ENCODE results near the gene COL8A1.
"Not testable (repeated sequence)": the region's sequence is repeated elsewhere in the genome, so short reads cannot be mapped to it uniquely, and the experiment has no call there.

Gene COL8A1

DNA sequence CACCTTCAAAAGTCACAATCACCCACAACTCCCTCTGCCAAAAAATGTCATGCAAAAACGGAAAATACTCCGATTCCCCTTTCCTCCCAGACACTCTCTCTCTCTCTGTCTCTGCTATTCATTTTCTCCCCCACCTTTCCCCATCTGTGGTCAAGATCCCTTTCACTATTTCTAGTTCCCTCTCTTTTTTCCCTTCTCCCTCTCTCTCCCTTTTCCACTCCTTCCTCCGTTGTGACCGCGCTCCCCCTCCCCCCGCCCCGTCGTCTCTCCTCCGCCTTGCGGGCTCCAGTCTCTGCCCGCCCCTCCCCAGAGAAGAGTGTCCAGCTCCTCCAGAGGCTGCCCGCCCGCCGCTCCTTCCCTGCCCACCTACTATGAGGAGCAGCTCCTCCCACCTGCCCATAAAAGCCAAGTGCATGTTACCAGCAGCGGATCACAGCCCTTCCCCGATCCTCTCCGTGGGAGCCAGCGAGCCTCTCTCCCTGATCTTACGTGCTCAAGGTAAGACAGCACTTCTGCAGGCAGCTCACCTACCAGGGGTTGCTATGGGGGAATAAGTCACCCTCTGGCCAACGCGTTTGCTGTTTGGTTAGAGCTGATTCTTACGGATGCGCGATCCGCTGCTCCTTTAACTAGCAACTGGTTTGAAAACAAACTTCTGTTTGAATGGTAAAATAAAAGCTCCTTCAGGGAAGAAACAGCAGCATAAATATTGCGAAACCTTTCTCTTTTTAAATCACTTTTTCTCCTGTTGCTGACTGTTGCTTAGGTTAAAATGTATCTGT, at the start of gene COL8A1:
TSS of gene COL8A1 (plus strand) at position 428 of the 782 bp plus-strand sequence. CDS start 152,089 bp downstream, outside the sequence.
- no peak for DNase-seq

DNA sequence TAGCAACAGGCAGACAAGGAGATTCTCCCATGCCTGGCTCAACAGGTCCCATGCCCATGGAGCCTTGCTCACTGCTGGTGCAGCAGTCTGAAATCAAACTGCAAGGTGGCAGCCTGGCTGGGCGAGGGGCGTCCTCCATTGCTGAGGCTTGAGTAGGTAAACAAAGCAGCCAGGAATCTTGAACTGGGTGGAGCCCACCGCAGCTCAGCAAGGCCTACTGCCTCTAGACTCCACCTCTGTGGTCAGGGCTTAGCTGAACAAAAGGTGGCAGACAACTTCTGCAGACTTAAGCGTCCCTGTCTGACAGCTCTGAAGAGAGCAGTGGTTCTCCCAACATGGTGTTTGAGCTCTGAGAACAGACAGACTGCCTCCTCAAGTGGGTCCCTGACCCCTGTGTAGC, 49.2 kb upstream of the COL8A1 start:
- not testable (repeated sequence) for DNase-seq

DNA sequence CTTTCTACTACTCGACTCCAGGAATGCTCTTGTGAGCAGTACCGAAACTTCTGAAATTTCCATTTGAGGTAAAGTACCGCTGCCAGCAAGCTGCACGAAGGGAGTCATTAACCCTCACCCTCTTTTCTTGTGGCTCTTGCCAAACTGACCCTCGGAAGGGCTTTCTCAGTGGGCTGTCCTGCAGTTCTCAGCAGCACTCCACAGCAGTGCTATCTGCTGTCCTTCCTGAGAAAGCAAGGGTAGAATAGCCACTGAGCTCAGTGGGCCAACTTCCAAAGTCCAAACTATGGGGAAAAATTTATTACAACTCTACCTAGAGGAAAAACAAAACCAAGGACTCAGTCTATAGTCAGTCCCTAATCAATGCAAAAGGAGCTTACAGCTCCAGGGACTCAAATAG, 38.5 kb upstream of the COL8A1 start:
- no peak for DNase-seq

DNA sequence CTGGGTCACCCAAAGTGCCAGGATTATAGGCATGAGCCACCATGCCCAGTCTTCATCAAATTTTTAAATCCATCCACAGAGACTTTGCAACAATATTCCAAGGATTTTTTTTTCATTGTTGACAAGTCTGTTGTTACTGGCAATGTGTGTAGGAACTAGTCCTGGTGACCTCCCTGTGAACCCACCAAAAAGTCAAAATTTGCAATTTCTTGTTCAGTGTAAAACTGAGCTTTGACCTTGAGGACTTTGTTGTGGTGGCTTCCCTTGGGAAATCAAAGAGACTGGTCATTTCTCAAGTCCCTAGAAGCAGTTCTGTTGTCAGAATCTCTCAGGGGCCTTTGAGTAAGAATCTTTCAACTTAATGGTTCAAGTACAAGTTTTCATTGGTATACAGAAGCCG, 36.9 kb upstream of the COL8A1 start:
- no peak for DNase-seq

DNA sequence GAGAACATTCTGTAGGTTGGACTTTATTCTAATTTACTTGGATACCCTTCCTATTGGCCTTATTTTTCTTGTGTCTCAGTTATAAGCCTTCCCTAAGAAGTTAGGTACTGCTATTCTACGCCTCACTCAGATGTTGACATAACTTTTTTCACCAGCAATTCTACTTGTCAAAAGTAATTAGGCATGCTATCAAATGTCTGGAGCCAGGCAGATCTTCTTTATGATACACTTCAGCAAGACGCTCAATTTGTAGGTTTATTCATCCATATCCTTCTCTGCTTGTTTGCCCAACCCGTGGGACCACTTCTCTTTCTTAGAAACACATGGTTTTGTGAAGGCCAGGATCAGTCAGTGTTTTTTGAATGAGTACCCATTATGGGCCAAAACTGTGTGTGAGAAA, 36.2 kb upstream of the COL8A1 start:
- DNase-seq = no peak

DNA sequence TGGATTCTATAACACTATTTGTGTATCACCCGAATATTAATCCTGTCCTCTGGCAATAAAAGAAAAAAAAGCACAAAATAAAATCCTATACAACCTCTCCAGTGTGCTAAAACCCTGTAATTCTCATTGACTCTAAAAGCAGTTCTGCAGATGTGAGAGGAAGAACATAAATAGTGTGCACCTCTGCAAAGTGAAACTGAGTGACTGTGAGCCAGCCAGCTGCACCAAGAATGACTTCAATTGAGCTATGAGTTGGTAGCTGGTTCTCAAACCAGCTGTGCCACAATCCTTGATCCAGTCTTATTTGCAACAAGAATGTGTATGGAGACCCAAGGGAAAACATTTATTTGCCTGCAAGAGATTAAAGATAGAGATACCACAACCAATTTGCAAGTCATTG, 31.2 kb upstream of the COL8A1 start:
- no peak for DNase-seq

DNA sequence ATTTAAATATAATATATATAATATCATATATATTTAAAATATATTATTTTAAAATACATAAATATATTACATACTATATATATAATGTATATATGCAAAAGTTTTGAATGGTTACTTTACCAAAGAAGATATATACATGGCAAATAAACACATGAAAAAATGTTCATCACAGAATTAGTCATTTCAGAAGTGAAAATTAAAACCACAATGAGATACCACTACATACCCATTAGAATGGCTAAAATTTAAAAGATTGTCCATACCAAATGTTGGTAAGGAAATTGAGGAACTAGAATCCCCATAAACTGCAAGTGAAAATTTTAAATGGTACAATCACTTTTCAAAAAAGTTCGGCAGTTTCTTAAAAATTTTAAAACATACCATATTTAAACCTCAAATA, 23.6 kb upstream of the COL8A1 start:
- no peak for DNase-seq

DNA sequence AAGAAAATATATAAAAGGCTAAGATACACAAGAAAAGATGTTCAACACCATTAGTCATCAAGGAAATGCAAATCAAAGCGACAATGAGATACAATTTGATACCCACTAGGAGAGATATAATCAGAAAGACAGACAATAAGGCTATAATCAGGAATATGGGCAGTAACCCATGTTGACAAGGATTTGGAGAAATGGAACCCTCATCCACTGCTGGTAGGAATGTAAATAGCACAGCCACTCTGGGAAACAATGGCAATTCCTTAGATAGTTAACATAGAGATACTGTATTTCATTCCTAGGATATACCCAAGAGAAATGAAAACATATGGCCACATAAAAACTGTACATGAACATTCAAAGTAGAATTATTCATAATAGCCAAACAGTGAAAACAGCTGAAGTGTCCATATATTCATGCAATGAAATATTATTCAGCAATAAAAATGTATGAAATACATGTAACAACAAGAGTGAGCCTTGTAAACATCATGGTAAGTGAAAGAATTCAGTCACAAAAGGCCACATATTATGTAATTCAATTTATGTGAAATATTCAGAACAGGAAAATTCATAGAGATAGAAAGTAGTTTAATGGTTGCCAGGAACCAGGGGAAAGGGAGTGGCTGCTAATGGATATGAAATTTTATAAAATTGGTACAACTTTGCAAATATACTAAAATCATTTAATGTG, 18.2 kb upstream of the COL8A1 start:
- no peak for DNase-seq

DNA sequence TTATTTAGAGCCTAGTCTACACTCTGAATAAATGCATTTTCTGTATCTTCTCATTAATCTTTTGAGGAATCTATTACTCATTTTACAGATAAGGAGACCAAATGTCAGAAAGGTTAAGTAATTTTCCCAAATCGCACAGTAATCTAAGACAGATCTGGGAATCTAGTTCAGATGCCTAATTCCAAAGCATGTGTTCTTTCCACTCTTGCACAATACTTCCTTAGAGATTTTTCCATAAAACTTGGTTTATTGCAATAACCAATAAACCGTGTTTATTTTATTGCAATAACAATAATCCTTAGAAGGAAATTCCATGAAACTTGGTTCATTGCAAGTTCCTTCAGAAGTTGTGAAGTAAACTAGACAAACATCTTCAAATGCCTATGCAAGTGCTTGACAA, 17.4 kb upstream of the COL8A1 start:
- no peak for DNase-seq

DNA sequence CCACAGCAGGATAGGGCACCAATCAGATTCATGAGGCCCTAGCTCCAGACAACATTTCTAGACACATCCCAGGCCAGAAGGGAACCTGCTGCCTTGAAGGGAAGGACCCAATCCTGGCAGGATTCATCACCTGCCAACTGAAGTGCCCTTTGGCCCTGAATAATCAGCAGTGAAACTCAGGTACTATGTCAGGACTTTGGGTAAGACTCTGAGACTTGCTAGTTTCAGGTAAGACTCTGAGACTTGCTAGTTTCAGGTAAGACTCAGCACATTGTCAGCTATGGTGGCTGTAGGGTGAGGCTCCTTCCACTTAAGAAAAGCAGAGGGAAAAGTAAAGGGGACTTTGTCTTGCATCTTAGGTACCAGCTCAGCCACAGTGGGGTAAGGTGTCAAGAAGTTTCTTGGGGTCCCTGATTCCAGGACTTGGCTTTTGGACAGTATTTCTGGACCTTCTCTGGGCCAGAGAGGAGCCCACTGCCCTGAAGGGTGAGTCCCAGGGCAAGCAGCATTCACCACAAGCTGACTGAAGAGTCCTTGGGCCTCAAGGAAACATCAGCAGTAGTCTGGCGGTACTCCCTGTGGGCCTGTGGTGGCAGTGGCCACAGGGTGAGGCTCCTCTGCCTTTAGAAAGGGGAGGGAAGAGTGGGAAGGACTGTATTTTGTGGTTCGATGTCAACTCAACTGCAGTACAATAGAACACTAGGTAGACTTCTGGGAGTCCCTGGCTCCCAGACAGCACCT, 13.7 kb upstream of the COL8A1 start:
- no peak for DNase-seq

DNA sequence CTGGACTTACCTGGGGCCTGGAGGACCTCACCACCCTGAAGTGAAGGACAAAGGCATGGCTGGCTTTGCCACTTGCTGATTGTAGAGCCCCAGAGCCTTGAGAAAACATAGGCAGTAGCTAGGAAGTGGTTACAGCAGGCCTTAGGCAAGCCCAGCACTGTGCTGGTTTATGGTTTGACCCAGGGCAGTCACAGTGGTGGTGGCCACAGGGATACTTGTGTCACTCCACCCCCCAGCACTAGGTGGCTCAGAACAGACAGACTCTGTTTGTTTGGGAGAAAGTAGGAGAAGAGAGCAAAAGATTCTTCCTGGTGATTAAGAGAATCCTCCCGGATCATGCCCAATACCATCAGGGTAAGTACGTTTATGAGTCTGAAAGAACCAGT, 13.2 kb upstream of the COL8A1 start:
- DNase-seq = no peak

DNA sequence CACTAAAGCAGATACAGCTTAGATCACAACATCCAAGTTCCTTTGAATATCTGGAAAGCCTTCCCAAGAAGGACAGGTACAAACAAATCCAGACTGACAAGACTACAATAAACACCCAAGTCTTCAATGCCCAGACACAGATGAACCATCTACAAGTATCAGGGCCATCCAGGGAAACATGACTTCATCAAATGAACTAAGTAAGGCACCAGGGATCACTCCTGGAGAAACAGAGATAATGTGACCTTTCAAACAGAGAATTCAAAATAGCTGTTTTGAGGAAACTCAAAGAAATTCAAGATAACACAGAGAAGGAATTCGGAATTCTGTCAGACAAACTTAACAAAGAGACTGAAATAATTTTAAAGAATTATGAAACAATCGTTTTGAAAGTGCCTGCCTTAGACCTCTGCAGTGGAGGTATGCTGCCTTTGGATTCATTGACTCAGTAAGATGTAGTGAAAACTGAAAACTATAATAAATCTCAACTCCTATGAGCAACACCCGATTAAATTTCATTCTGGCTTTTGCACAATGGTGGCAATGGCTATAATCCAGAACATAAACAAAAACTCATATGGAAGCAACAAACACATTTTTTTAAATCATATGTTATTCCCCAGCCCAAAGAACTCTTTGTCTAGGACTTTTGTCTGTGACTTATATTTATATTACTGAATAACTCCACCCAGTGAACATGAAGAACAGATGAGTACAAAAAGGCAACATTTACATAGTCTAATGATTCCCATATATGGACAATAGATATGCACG, 12.6 kb upstream of the COL8A1 start:
- DNase-seq = no peak

DNA sequence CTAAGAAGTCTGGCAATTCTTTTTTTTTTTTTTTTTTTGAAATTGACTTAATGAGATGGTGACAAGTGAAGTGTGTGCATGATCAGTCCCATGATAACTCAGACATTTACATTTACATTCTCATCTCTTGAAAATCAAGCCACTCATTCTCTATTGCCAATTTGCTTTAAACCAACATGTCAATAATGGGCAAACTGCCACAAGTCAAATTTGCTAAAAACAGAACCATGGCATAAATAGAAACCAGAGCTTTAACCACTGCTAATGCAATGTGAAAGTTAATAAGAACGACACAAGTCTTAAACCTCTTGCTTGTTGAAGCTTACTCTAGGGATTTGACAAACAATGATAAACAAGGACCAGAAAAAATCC, 12.0 kb upstream of the COL8A1 start:
- DNase-seq = no peak

DNA sequence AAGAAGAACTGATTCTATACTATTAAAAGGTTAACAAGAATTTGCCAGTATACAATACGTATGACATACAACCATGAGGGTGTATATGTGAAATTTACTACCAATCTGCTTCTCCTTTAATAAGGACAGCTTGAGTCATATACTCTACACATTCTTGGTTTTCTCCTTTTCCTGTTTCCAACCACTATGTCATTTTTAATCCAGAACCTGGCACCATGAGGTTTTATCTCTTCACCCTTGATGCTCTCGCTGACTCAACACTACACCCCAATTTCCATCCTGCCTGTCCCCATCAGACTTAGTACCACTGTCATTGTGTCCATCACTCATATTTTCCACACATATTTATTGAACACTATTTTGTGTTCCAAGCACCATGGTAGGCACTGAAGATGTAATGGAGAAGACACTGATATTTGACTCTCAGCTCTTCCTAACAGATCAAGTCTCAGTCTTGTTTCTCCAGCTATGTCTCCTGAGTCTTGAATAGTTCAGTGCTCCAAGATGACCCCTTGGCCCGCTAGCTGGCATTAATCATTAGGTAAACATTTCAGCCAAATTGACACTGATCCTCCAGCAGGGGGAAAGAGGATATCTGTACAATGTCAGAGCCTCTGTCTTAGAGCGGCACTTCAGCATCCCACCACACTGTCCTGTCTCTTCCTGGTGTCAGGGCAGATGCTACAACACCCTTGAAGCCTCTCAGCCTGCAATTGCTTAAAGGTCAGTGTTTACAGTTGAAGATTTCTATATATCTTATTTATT, 11.2 kb upstream of the COL8A1 start:
- DNase-seq = no peak

DNA sequence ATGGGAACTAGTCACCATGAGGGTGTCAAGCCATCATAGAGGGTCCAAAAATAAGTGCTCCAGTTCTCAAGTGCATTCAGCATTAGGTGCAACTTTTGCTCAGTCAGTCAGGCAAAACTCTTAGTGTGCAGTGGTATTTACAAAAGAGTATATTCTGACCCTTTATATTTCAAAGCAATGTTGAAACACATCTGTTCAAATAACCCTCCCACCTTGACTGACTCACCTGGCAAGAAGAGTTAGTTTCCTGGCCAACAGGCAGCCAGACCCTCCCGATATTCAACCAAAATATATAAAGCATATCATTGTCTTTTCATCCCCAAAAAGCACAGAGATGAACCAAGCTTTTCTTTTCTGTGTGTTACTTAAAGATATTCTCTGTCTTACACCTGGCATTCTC, 7.6 kb upstream of the COL8A1 start:
- no peak for DNase-seq

DNA sequence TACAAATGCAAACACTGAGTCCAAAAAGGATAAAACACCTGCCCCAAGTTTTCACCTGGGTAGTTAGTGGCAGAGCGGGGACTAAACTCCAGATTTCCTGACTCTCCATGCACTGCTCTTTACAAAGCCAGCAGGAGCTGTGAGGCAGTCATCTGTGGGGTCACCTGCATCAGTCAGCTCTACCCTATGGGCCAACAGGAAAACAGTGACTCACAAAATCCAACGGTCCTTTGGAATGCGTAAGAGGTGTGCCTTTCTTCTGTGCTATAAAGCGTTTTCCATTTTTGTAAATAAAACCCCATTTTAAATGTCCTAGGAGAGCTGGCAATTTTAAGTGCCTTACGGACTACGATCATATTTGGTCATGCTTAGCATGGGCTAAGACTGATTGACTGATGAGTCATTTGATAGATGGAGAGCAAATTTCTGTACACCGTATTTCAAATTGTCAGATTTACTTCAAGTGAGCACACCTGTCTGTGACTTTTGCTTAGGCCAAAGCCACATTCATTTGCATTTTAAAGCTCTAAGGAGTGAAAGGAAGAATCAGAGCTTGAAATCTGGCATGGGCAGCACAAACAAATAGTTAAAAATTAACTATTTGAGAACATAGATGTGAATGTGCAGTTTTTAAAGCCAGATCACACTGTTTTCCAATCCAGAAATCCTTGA, 4.4 kb upstream of the COL8A1 start:
- DNase-seq = no peak

DNA sequence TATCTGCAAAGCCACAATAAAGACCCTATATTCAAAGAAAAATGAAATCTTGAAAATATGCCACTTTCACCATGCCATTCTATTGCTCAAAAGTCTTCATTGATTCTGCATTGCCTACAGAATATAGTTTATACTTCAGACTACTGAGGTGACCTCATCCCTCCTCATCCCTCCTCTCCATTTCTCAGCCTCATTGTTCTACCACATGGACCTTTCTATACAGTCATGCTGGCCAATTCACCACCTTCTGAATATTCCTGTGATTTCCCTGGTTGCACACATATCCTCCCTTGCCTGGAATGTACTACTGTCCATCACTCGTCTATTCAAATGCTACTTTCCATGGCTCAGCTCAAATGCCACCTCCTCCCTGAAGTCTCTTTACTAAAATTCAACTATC, 3.5 kb upstream of the COL8A1 start:
- DNase-seq = no peak

DNA sequence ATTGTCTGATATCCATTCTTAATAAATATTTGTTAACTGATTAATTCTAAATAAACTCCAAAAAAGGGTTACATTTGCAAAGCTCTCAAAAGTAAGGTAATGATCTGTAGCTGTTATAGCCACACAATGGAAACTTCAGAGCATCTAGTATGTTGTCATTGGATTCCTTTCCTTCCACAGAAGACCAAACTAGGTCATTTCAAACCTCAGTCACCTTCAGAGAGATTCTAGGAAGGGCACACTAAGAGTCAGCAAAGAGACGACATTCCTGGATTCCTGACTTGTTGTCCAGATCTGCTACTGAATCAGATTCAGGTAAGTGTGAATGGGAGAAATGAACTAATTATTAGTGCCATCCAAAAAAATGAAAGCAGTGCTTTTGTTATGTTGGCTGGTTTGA, 3.0 kb upstream of the COL8A1 start:
- no peak for DNase-seq

DNA sequence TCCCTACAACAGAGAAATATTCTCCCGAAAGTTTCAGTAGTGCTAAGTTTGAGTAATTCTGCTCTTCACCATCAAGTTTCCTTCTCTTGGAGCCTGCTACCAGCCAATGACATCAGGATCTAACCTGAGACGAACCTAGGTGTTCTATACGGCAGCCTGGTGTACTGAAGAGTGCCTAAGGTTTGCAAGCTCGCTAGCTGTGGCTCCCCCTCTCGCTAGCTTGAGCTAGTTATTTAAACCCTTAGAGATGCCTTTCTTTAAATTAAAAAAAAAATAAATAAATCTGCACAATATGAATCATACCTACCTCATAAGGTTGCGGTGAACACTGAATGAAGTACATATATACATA, 1.4 kb upstream of the COL8A1 start:
- DNase-seq = no peak

DNA sequence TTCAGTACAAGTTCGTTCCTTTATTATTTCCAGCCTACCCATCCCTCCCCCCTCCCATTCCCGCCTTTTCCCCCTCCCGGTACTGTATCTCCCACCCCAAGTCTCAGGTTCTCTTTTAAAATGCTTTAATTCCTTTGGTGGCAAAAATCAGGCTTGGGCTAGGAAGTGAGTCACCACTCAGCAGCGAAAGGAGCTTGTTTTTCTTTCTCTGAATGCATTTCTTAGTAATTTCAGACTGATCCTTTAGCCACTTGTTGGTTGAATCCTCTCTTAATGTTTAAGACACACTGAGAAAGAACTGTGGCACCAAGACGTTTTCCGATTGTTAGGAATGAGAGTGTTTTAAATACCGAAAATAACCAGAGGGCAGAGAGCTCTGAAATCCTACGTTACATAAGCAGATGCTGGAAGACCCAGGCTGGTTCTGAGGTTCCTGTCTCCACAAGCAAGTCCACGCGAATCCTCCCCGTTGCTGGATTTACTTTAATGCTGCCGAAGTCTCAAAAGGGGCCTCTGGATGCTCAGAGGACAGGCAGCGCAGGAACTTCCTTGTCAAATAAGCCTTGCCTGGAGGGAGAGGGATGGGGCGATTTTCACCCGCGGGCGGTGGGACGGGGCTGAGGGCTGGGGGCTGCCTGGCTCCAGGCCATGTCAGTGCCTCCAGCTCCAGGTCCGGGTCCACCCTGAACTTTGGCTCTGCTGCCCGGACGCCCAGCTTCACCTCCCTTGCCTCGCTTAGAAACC, 854 bp upstream of the COL8A1 start:
- DNase-seq = no peak

DNA sequence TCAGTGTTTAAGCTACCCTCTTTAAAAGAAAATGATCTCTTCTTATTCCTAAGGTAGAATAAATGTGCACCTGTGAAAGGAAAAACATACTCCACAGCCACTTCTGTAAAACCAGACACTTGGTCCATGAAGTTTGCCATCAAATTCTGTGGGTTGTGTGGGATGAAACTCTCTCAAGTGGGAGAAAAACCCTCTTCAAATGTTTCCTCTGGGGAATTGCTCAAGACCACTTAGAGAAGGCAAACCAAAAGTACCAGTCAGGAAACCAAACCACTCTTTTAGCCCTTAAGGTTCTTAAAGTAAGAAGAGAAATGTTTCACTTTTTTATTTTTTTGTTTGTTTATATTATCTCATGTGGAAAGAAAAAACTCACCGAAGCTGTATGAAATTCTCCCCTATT, 1.2 kb downstream of the COL8A1 start:
- no peak for DNase-seq

Measured in CD4-positive, alpha-beta T cell treated with Interferon alpha-2 for 1 hour (primary cell).